Measurements from ENCODE around the gene DPH1. TPM values are rescaled to one million over a fixed set of nuclear protein-coding genes. Genes with fewer than 3 reads are reported as not detected.
A peak's percentile ranks its signal among the peaks of the same experiment; 100 is the strongest.

DPH1 gene
- total and polyA plus RNA-seq, 4 donors = 9.8 to 24.6 (median 19.4) TPM

DNA sequence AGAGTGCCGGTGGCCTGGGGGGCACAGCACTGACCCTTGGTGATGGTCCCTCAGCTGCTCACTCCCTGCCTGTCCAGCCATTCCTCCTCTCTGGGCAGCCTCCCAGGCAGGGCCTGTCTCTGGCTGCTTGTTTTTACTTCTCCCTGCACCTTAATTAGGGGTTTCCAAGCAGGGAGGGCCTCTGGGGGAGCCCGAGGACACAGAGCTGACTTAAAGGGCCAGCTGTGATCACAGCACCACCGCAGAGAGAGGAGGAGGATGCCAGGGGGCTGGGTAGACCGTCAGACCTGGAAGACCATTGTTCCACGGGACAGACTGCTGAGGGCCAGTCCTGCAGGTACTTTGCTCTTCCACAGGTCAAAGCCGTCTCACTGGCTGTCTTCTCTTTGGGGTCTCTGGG, 1.2 kb upstream of the DPH1 start:
- Histone ChIP-seq H3K9me3 (ENCODE audit: control insufficient read depth in 4 of 4, low read length in 3 of 4) (no peaks in the 10 kb centered on the region), H3K36me3 (ENCODE audit: control insufficient read depth in 4 of 4, insufficient read depth in 3 of 4, low read depth in 1 of 4, low read length in 3 of 4) (peaks cover 0 to 4% (median 0%) of the 10 kb centered on the region in 4 donors), H3K27me3 (ENCODE audit: control insufficient read depth in 4 of 4, insufficient read depth in 4 of 4, low read length in 3 of 4) (no peaks in the 10 kb centered on the region), H3K4me1 (ENCODE audit: control insufficient read depth in 4 of 4, insufficient read depth in 4 of 4, low read length in 3 of 4) (peaks cover 2 to 46% (median 31%) of the 10 kb centered on the region in 4 donors), H3K27ac (ENCODE audit: low read depth in 1 of 2, low read length in 2 of 2) (no peak overlapping the region), H3K9ac (ENCODE audit: low read depth in 1 of 2, low read length in 2 of 2) (no peak overlapping the region), H3K4me3 (ENCODE audit: low read depth in 1 of 3, low read length in 3 of 3) (no peak overlapping the region)
- 69% methylated on average over 6 of the region's 6 CpGs for WGBS
- TF ChIP-seq, protein P1, sequence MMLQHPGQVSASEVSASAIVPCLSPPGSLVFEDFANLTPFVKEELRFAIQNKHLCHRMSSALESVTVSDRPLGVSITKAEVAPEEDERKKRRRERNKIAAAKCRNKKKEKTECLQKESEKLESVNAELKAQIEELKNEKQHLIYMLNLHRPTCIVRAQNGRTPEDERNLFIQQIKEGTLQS (IDR thresholded peaks at IDR 0.05) = no peak
- TF ChIP-seq, protein P2, sequence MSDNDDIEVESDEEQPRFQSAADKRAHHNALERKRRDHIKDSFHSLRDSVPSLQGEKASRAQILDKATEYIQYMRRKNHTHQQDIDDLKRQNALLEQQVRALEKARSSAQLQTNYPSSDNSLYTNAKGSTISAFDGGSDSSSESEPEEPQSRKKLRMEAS (IDR thresholded peaks at IDR 0.05) = no peak
- TF ChIP-seq HNF4A (conservative IDR thresholded peaks at IDR 0.05) (no peak), JUND (IDR thresholded peaks at IDR 0.05) (no peak), HNF4G (IDR thresholded peaks at IDR 0.05) (no peak), FOXA1 (IDR thresholded peaks at IDR 0.05) (no peak), TAF1 (conservative IDR thresholded peaks at IDR 0.05) (no peak), RAD21 (IDR thresholded peaks at IDR 0.05) (no peak)
- DNase-seq (ENCODE audit: low spot score) = no peak

DNA sequence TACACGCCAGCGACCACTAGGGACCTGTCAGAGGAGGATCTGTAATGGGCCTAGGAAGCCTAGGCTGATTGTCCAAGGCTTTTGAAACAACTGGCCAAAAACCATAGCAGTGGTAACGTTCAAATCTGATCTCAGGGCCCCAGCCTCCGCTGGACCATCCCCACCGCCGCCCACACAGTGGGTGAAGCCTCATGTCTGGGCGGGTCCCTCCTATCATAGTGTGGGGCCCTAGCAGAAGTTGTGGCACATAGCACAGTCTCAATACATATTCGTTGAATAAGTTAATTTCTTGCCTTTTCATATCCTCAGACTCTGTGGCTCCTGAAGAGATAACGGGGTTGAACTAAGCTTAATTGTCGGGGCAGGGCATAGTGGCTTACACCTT, 818 bp downstream of the DPH1 start:
- Histone ChIP-seq H3K9me3 (ENCODE audit: control insufficient read depth in 4 of 4, low read length in 3 of 4) (no peaks in the 10 kb centered on the region), H3K36me3 (ENCODE audit: control insufficient read depth in 4 of 4, insufficient read depth in 3 of 4, low read depth in 1 of 4, low read length in 3 of 4) (peaks cover 0 to 6% (median 1%) of the 10 kb centered on the region in 4 donors), H3K4me3 (ENCODE audit: low read depth in 1 of 3, low read length in 3 of 3) (peak overlapping the region; percentile 71 to 93 (median 89)), H3K27ac (ENCODE audit: low read depth in 1 of 2, low read length in 2 of 2) (no peak overlapping the region), H3K4me1 (ENCODE audit: control insufficient read depth in 4 of 4, insufficient read depth in 4 of 4, low read length in 3 of 4) (peaks cover 2 to 27% (median 18%) of the 10 kb centered on the region in 4 donors), H3K9ac (ENCODE audit: low read depth in 1 of 2, low read length in 2 of 2) (peak overlapping the region; percentile 26 to 87), H3K27me3 (ENCODE audit: control insufficient read depth in 4 of 4, insufficient read depth in 4 of 4, low read length in 3 of 4) (no peaks in the 10 kb centered on the region)
- 26% methylated on average over 10 of the region's 10 CpGs for WGBS
- no peak for DNase-seq (ENCODE audit: low spot score)
- TF ChIP-seq RXRA (IDR thresholded peaks at IDR 0.05) (no peak), RAD21 (IDR thresholded peaks at IDR 0.05) (peak; percentile 72 to 83), FOXA2 (IDR thresholded peaks at IDR 0.05) (no peak), NR2F2 (IDR thresholded peaks at IDR 0.05) (no peak), FOXA1 (IDR thresholded peaks at IDR 0.05) (no peak)
- TF ChIP-seq, protein P3, sequence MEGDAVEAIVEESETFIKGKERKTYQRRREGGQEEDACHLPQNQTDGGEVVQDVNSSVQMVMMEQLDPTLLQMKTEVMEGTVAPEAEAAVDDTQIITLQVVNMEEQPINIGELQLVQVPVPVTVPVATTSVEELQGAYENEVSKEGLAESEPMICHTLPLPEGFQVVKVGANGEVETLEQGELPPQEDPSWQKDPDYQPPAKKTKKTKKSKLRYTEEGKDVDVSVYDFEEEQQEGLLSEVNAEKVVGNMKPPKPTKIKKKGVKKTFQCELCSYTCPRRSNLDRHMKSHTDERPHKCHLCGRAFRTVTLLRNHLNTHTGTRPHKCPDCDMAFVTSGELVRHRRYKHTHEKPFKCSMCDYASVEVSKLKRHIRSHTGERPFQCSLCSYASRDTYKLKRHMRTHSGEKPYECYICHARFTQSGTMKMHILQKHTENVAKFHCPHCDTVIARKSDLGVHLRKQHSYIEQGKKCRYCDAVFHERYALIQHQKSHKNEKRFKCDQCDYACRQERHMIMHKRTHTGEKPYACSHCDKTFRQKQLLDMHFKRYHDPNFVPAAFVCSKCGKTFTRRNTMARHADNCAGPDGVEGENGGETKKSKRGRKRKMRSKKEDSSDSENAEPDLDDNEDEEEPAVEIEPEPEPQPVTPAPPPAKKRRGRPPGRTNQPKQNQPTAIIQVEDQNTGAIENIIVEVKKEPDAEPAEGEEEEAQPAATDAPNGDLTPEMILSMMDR (IDR thresholded peaks at IDR 0.05; ENCODE audit: low read depth, low read length, missing input control) = peak; percentile 49

DNA sequence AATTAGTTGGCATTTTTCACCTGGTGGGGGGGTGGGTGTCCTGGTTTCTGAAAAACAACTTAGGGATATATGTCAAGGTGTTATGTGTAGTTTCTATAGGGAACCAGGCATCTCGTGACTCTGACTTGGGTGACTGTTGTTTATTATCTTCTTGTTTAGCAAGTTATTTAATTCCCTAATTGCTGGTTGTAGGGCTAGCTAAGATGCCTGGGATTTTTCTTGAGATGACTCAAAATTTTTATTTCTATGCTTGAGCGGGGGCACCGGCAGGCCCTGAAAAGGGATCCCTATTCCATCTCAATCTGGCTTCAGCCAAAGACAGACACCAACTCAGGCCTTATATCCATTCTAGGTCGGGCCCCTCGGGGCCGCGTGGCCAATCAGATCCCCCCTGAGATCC, 3.2 kb downstream of the DPH1 start:
- H3K36me3 ChIP-seq (ENCODE audit: control insufficient read depth in 4 of 4, insufficient read depth in 3 of 4, low read depth in 1 of 4, low read length in 3 of 4) = peaks cover 0 to 25% (median 19%) of the 10 kb centered on the region in 4 donors
- peaks cover 2 to 22% (median 13%) of the 10 kb centered on the region in 4 donors for H3K4me1 ChIP-seq (ENCODE audit: control insufficient read depth in 4 of 4, insufficient read depth in 4 of 4, low read length in 3 of 4)
- no peak for DNase-seq (ENCODE audit: low spot score)
- H3K4me3 ChIP-seq (ENCODE audit: low read depth in 1 of 3, low read length in 3 of 3) = no peak overlapping the region
- 95% methylated on average over 7 of the region's 7 CpGs for WGBS
- no peaks in the 10 kb centered on the region for H3K9me3 ChIP-seq (ENCODE audit: control insufficient read depth in 4 of 4, low read length in 3 of 4)
- H3K9ac ChIP-seq (ENCODE audit: low read depth in 1 of 2, low read length in 2 of 2) = no peak overlapping the region
- no peak overlapping the region for H3K27ac ChIP-seq (ENCODE audit: low read depth in 1 of 2, low read length in 2 of 2)
- no peaks in the 10 kb centered on the region for H3K27me3 ChIP-seq (ENCODE audit: control insufficient read depth in 4 of 4, insufficient read depth in 4 of 4, low read length in 3 of 4)
- TF ChIP-seq, protein P2 (IDR thresholded peaks at IDR 0.05) = no peak
- TF ChIP-seq YY1 (IDR thresholded peaks at IDR 0.05) = no peak
- no peak for TF ChIP-seq NR2F2 (IDR thresholded peaks at IDR 0.05)
- no peak for TF ChIP-seq FOXA1 (IDR thresholded peaks at IDR 0.05)
- no peak for TF ChIP-seq JUND (IDR thresholded peaks at IDR 0.05)
- TF ChIP-seq GABPA (IDR thresholded peaks at IDR 0.05 in 1 of 2, conservative IDR thresholded peaks at IDR 0.05 in 1 of 2) = no peak
- TF ChIP-seq EGR1 (IDR thresholded peaks at IDR 0.05; ENCODE audit: low read depth in 2 of 2) = no peak
- no peak for TF ChIP-seq TAF1 (conservative IDR thresholded peaks at IDR 0.05)
- TF ChIP-seq, protein P4, sequence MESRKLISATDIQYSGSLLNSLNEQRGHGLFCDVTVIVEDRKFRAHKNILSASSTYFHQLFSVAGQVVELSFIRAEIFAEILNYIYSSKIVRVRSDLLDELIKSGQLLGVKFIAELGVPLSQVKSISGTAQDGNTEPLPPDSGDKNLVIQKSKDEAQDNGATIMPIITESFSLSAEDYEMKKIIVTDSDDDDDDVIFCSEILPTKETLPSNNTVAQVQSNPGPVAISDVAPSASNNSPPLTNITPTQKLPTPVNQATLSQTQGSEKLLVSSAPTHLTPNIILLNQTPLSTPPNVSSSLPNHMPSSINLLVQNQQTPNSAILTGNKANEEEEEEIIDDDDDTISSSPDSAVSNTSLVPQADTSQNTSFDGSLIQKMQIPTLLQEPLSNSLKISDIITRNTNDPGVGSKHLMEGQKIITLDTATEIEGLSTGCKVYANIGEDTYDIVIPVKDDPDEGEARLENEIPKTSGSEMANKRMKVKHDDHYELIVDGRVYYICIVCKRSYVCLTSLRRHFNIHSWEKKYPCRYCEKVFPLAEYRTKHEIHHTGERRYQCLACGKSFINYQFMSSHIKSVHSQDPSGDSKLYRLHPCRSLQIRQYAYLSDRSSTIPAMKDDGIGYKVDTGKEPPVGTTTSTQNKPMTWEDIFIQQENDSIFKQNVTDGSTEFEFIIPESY (IDR thresholded peaks at IDR 0.05) = no peak
- TF ChIP-seq FOXA2 (IDR thresholded peaks at IDR 0.05) = no peak
- TF ChIP-seq, protein P1 (IDR thresholded peaks at IDR 0.05) = no peak
- TF ChIP-seq RAD21 (IDR thresholded peaks at IDR 0.05) = no peak
- TF ChIP-seq SP1 (IDR thresholded peaks at IDR 0.05) = no peak
- TF ChIP-seq, protein P3 (IDR thresholded peaks at IDR 0.05; ENCODE audit: low read depth, low read length, missing input control) = no peak
- no peak for TF ChIP-seq HNF4A (conservative IDR thresholded peaks at IDR 0.05)
- TF ChIP-seq RXRA (IDR thresholded peaks at IDR 0.05) = no peak

All from liver (tissue), 9 donors.